Measurements from ENCODE around the gene TCF4. TPM values are rescaled to one million over a fixed set of nuclear protein-coding genes. Genes with fewer than 3 reads are reported as not detected.
A peak's percentile ranks its signal among the peaks of the same experiment; 100 is the strongest.

TCF4 gene
- total RNA-seq, 1 experiment from 2014 or later: 104 TPM

- TF ChIP-seq USF2 (CRISPR knock-in tag; IDR thresholded peaks at IDR 0.05) (no peak), NFYB (CRISPR knock-in tag; conservative IDR thresholded peaks at IDR 0.05; ENCODE audit: low read depth) (no peak), ZNF396 (CRISPR knock-in tag; IDR thresholded peaks at IDR 0.05; ENCODE audit: borderline replicate concordance) (no peak), NR2C2 (CRISPR knock-in tag; IDR thresholded peaks at IDR 0.05) (no peak), GTF2I (CRISPR knock-in tag; conservative IDR thresholded peaks at IDR 0.05) (no peak), SP1 (CRISPR knock-in tag; conservative IDR thresholded peaks at IDR 0.05) (no peak), ZNF121 (CRISPR knock-in tag; IDR thresholded peaks at IDR 0.05) (no peak), SMAD3 (CRISPR knock-in tag; IDR thresholded peaks at IDR 0.05; ENCODE audit: borderline replicate concordance) (no peak), HMGXB4 (CRISPR knock-in tag; IDR thresholded peaks at IDR 0.05) (no peak), CBFB (CRISPR knock-in tag; IDR thresholded peaks at IDR 0.05; ENCODE audit: low read depth) (no peak), EMX1 (CRISPR knock-in tag; IDR thresholded peaks at IDR 0.05) (no peak), MLX (CRISPR knock-in tag; IDR thresholded peaks at IDR 0.05) (no peak)
- TF ChIP-seq, protein P1, sequence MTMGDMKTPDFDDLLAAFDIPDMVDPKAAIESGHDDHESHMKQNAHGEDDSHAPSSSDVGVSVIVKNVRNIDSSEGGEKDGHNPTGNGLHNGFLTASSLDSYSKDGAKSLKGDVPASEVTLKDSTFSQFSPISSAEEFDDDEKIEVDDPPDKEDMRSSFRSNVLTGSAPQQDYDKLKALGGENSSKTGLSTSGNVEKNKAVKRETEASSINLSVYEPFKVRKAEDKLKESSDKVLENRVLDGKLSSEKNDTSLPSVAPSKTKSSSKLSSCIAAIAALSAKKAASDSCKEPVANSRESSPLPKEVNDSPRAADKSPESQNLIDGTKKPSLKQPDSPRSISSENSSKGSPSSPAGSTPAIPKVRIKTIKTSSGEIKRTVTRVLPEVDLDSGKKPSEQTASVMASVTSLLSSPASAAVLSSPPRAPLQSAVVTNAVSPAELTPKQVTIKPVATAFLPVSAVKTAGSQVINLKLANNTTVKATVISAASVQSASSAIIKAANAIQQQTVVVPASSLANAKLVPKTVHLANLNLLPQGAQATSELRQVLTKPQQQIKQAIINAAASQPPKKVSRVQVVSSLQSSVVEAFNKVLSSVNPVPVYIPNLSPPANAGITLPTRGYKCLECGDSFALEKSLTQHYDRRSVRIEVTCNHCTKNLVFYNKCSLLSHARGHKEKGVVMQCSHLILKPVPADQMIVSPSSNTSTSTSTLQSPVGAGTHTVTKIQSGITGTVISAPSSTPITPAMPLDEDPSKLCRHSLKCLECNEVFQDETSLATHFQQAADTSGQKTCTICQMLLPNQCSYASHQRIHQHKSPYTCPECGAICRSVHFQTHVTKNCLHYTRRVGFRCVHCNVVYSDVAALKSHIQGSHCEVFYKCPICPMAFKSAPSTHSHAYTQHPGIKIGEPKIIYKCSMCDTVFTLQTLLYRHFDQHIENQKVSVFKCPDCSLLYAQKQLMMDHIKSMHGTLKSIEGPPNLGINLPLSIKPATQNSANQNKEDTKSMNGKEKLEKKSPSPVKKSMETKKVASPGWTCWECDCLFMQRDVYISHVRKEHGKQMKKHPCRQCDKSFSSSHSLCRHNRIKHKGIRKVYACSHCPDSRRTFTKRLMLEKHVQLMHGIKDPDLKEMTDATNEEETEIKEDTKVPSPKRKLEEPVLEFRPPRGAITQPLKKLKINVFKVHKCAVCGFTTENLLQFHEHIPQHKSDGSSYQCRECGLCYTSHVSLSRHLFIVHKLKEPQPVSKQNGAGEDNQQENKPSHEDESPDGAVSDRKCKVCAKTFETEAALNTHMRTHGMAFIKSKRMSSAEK (CRISPR knock-in tag; IDR thresholded peaks at IDR 0.05; ENCODE audit: borderline replicate concordance): no peak
These were observed 392.1 kb downstream of the TCF4 start (continued) for GRCh38 chr18:55195863-55196262.

DNA sequence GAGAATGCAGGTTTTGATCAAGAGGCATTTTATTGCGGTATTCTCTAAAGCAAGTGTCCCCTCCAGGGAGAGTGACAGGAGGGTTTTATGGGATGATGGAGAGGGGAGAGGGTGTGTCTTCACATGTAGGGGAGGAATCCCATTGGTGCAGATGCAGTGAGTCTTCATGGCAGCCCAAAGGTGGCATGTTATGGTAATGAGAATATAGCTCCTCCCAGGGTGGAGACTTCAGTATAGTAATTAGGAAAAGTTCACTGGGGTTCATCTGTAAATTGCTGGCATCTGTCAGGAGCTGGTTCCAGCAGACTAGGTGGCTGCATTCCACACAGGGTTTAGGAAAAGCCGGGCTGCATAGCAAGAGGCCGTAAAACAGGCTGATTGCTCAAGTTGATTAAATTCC lies 398.0 kb downstream of the TCF4 start:
- ATAC-seq (peak; percentile 94), DNase-seq (ENCODE audit: low spot score) (peak; percentile 20)
- H3K27me3 Mint-ChIP-seq (ENCODE audit: low read depth): no peaks in the 10 kb centered on the region
- no peak overlapping the region for H3K27ac Mint-ChIP-seq
- H3K9me3 Mint-ChIP-seq: no peaks in the 10 kb centered on the region
- H3K4me3 Mint-ChIP-seq: no peak overlapping the region
- ChIA-PET CTCF (interaction anchor here (1.2 kb wide), 1 partner anchor 45 kb away, joined by 3 read pairs; no protein-coding TSS in a partner anchor), POLR2A (interaction anchor here (0.6 kb wide), 1 partner anchor 1061 kb away, joined by 6 read pairs; no protein-coding TSS in a partner anchor)
- H3K4me1 Mint-ChIP-seq: 0 out of 2 replicates have a peak, but pooled peaks cover 3% of the 10 kb centered on the region
- no peaks in the 10 kb centered on the region for H3K36me3 Mint-ChIP-seq
- no peak for TF ChIP-seq TEAD4 (CRISPR knock-in tag; IDR thresholded peaks at IDR 0.05)
- TF ChIP-seq, protein P2, sequence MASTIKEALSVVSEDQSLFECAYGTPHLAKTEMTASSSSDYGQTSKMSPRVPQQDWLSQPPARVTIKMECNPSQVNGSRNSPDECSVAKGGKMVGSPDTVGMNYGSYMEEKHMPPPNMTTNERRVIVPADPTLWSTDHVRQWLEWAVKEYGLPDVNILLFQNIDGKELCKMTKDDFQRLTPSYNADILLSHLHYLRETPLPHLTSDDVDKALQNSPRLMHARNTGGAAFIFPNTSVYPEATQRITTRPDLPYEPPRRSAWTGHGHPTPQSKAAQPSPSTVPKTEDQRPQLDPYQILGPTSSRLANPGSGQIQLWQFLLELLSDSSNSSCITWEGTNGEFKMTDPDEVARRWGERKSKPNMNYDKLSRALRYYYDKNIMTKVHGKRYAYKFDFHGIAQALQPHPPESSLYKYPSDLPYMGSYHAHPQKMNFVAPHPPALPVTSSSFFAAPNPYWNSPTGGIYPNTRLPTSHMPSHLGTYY (CRISPR knock-in tag; IDR thresholded peaks at IDR 0.05): no peak
- TF ChIP-seq PRRX2 (CRISPR knock-in tag; IDR thresholded peaks at IDR 0.05): no peak
- no peak for TF ChIP-seq RORB (CRISPR knock-in tag; IDR thresholded peaks at IDR 0.05)
- TF ChIP-seq HMGA2 (CRISPR knock-in tag; IDR thresholded peaks at IDR 0.05): no peak
- no peak for TF ChIP-seq FOXK1 (CRISPR knock-in tag; IDR thresholded peaks at IDR 0.05)
- no peak for TF ChIP-seq ZNF396 (CRISPR knock-in tag; IDR thresholded peaks at IDR 0.05; ENCODE audit: borderline replicate concordance)
- TF ChIP-seq TP53 (CRISPR knock-in tag; IDR thresholded peaks at IDR 0.05): no peak
- TF ChIP-seq, protein P3, sequence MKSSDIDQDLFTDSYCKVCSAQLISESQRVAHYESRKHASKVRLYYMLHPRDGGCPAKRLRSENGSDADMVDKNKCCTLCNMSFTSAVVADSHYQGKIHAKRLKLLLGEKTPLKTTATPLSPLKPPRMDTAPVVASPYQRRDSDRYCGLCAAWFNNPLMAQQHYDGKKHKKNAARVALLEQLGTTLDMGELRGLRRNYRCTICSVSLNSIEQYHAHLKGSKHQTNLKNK (CRISPR knock-in tag; IDR thresholded peaks at IDR 0.05): no peak
- TF ChIP-seq EMX1 (CRISPR knock-in tag; IDR thresholded peaks at IDR 0.05): no peak
- no peak for TF ChIP-seq ATF1 (CRISPR knock-in tag; IDR thresholded peaks at IDR 0.05)
- TF ChIP-seq USF2 (CRISPR knock-in tag; IDR thresholded peaks at IDR 0.05): no peak

Data from WTC11 (cell line).